H1 (cell line): ENCODE data around the gene NPC2. TPM values are rescaled to one million over a fixed set of nuclear protein-coding genes. Genes with fewer than 3 reads are reported as not detected.

Source experiments
- ASH2L ChIP-seq: fragments of 200-600, 300-600 bp; sonication (generic); IDR thresholded peaks from one replicate; pipeline ENCODE4 v1.7.1; 2017; ENCODE audit warnings: low read length
- CBX5 ChIP-seq: fragments of 300-800, 300-1000 bp; sonication (generic); IDR thresholded peaks from 2 replicates; pipeline ENCODE4 v1.7.1; 2016; ENCODE audit warnings: antibody characterized with exemption, low read length, low read depth
- EZH2 ChIP-seq: fragments of 200-600 bp; sonication (generic); IDR thresholded peaks from 2 replicates; pipeline ENCODE4 v1.7.1; 2012; ENCODE audit warnings: low read depth, mild to moderate bottlenecking, moderate library complexity, low read length, inconsistent platforms; ENCODE audit not compliant: severe bottlenecking
- GTF2F1 ChIP-seq: IDR thresholded peaks from 2 replicates; pipeline ENCODE4 v1.6.1; 2012; ENCODE audit warnings: low read depth, low read length, improper control_type of control experiment, borderline replicate concordance
- JUND ChIP-seq: IDR thresholded peaks from 2 replicates; pipeline ENCODE4 v1.6.1; 2011; ENCODE audit warnings: mild to moderate bottlenecking, improper control_type of control experiment, low read length
- KDM4A ChIP-seq: IDR thresholded peaks from one replicate; pipeline ENCODE4 v1.7.1; 2012; ENCODE audit warnings: low read depth, mild to moderate bottlenecking, moderate library complexity, low read length, inconsistent platforms; ENCODE audit not compliant: severe bottlenecking
- SP1 ChIP-seq: IDR thresholded peaks from 2 replicates; pipeline ENCODE4 v1.6.1; 2011; ENCODE audit warnings: low read depth, low read length
- polyA plus RNA-seq, 7 experiments: library from polyadenylated mRNA; depleted of rRNA in 3 of 7; stranded (reverse) in 5 of 7; unstranded in 2 of 7; fragments of >200 nt in 5 of 7; fragments of 200-250 nt in 2 of 7; gene quantifications; 1 replicate in 5 of 7; 2 replicates in 1 of 7; 4 replicates in 1 of 7; pipeline versions ENCODE4 v1.2.1 to v1.2.3, GENCODE V29; 2011 to 2013; ENCODE audit warnings: missing spikeins in 2 of 7, mixed read lengths in 2 of 7
- total RNA-seq: library from RNA; stranded (reverse); fragmentation: NEBNext Ultra II Directional; extraction: Animal tissue kit (Norgen Biotek cat#: 25700); gene quantifications from 2 replicates; pipeline ENCODE4 v1.2.1, GENCODE V29; 2021
- TF ChIP-seq, protein P1 (sequence below): fragments of 300-600 bp; sonication (generic); IDR thresholded peaks from 2 replicates; pipeline ENCODE4 v1.7.1; 2012; ENCODE audit warnings: low read length, moderate library complexity, mild to moderate bottlenecking, inconsistent platforms; ENCODE audit not compliant: insufficient replicate concordance

Gene NPC2
- total and polyA plus RNA-seq, 2 of the 8 experiments (the other 6 are each of a cell fraction or from before 2014, with no cell fraction given) = 178 to 258 TPM

DNA sequence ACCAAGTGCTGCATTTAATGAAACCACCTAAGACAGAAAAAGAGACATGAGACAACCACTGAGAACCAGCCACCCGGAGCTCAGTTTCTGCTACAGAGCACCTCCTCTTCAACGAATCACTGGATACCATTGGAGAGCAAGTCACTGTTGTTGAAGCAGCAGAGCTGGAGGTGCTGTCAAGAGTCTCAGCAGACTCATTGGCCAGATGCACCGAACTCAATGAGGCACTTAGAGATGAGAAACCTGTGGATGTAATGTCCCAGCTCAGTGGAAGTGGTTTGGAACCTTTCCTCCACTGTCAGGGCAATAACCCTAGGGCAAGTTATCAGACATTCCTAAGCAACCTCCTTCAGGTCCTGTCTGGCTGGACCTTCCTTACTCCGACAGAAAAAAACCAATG lies 13.1 kb downstream of the NPC2 start (continued):
- TF ChIP-seq, protein P1, sequence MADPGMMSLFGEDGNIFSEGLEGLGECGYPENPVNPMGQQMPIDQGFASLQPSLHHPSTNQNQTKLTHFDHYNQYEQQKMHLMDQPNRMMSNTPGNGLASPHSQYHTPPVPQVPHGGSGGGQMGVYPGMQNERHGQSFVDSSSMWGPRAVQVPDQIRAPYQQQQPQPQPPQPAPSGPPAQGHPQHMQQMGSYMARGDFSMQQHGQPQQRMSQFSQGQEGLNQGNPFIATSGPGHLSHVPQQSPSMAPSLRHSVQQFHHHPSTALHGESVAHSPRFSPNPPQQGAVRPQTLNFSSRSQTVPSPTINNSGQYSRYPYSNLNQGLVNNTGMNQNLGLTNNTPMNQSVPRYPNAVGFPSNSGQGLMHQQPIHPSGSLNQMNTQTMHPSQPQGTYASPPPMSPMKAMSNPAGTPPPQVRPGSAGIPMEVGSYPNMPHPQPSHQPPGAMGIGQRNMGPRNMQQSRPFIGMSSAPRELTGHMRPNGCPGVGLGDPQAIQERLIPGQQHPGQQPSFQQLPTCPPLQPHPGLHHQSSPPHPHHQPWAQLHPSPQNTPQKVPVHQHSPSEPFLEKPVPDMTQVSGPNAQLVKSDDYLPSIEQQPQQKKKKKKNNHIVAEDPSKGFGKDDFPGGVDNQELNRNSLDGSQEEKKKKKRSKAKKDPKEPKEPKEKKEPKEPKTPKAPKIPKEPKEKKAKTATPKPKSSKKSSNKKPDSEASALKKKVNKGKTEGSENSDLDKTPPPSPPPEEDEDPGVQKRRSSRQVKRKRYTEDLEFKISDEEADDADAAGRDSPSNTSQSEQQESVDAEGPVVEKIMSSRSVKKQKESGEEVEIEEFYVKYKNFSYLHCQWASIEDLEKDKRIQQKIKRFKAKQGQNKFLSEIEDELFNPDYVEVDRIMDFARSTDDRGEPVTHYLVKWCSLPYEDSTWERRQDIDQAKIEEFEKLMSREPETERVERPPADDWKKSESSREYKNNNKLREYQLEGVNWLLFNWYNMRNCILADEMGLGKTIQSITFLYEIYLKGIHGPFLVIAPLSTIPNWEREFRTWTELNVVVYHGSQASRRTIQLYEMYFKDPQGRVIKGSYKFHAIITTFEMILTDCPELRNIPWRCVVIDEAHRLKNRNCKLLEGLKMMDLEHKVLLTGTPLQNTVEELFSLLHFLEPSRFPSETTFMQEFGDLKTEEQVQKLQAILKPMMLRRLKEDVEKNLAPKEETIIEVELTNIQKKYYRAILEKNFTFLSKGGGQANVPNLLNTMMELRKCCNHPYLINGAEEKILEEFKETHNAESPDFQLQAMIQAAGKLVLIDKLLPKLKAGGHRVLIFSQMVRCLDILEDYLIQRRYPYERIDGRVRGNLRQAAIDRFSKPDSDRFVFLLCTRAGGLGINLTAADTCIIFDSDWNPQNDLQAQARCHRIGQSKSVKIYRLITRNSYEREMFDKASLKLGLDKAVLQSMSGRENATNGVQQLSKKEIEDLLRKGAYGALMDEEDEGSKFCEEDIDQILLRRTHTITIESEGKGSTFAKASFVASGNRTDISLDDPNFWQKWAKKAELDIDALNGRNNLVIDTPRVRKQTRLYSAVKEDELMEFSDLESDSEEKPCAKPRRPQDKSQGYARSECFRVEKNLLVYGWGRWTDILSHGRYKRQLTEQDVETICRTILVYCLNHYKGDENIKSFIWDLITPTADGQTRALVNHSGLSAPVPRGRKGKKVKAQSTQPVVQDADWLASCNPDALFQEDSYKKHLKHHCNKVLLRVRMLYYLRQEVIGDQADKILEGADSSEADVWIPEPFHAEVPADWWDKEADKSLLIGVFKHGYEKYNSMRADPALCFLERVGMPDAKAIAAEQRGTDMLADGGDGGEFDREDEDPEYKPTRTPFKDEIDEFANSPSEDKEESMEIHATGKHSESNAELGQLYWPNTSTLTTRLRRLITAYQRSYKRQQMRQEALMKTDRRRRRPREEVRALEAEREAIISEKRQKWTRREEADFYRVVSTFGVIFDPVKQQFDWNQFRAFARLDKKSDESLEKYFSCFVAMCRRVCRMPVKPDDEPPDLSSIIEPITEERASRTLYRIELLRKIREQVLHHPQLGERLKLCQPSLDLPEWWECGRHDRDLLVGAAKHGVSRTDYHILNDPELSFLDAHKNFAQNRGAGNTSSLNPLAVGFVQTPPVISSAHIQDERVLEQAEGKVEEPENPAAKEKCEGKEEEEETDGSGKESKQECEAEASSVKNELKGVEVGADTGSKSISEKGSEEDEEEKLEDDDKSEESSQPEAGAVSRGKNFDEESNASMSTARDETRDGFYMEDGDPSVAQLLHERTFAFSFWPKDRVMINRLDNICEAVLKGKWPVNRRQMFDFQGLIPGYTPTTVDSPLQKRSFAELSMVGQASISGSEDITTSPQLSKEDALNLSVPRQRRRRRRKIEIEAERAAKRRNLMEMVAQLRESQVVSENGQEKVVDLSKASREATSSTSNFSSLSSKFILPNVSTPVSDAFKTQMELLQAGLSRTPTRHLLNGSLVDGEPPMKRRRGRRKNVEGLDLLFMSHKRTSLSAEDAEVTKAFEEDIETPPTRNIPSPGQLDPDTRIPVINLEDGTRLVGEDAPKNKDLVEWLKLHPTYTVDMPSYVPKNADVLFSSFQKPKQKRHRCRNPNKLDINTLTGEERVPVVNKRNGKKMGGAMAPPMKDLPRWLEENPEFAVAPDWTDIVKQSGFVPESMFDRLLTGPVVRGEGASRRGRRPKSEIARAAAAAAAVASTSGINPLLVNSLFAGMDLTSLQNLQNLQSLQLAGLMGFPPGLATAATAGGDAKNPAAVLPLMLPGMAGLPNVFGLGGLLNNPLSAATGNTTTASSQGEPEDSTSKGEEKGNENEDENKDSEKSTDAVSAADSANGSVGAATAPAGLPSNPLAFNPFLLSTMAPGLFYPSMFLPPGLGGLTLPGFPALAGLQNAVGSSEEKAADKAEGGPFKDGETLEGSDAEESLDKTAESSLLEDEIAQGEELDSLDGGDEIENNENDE = no peak
- no peak for TF ChIP-seq KDM4A
- TF ChIP-seq JUND = no peak
- no peak for TF ChIP-seq SP1
- no peak for TF ChIP-seq ASH2L
- no peak for TF ChIP-seq EZH2
- no peak for TF ChIP-seq CBX5
- no peak for TF ChIP-seq GTF2F1
